ENCODE results near the gene PALLD. TPM values are rescaled to one million over a fixed set of nuclear protein-coding genes. Genes with fewer than 3 reads are reported as not detected.
"Not testable (repeated sequence)": the region's sequence is repeated elsewhere in the genome, so short reads cannot be mapped to it uniquely, and the experiment has no call there.

Gene PALLD
- total and polyA plus RNA-seq, 2 of the 13 experiments (the other 11 are each of a cell fraction or from before 2014, with no cell fraction given): 0.50 to 1.5 TPM

DNA sequence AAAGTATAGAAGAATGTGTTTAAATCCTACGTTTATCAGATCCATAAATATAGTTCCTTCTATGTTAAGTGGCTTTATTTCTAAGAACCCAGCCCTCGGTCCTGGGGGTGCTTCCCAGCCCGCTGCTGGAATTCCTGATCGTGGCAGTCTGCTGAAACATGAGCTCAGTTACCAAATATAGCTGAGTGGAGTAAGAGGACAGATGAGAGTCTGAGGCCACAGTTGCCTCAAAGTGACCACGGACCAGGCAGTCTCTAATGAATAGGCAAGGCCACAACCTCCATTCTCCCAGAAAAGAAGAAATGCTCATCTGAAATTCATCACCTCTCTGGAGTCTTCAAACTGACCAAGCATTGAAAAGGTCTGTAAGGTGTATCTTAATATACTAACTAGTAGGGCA lies at the start of gene PALLD (continued):
- no peak for TF ChIP-seq ZBTB40 (IDR thresholded peaks at IDR 0.05)
- no peak for TF ChIP-seq ZBTB40 (CRISPR knock-in tag; IDR thresholded peaks at IDR 0.05)
- TF ChIP-seq FOSL1 (CRISPR knock-in tag; IDR thresholded peaks at IDR 0.05; ENCODE audit: borderline replicate concordance): no peak
- TF ChIP-seq, protein P1, sequence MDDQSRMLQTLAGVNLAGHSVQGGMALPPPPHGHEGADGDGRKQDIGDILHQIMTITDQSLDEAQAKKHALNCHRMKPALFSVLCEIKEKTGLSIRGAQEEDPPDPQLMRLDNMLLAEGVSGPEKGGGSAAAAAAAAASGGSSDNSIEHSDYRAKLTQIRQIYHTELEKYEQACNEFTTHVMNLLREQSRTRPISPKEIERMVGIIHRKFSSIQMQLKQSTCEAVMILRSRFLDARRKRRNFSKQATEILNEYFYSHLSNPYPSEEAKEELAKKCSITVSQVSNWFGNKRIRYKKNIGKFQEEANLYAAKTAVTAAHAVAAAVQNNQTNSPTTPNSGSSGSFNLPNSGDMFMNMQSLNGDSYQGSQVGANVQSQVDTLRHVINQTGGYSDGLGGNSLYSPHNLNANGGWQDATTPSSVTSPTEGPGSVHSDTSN (CRISPR knock-in tag; IDR thresholded peaks at IDR 0.05; ENCODE audit: borderline replicate concordance): no peak

GRCh38 chr4:168449063-168449462 lies 47.8 kb upstream of the PALLD start:
- H3K27ac ChIP-seq (ENCODE audit: extremely low read length, insufficient read depth, low read length); H3K9me3 ChIP-seq (ENCODE audit: low read length); H3K27me3 ChIP-seq (ENCODE audit: control insufficient read depth in 1 of 2, insufficient read depth in 2 of 2, low read length in 2 of 2); BruUV-seq (replicated peaks); H3K4me3 ChIP-seq (replicated peaks in 1 of 3; ENCODE audit: insufficient read depth in 1 of 3, low read depth in 2 of 3, low read length in 3 of 3); POLR2A ChIA-PET; H3K4me2 ChIP-seq (ENCODE audit: low read depth, low read length); H3K79me2 ChIP-seq (ENCODE audit: insufficient read depth, low read length); H3K4me1 ChIP-seq (ENCODE audit: insufficient read depth, low read length); H3K36me3 ChIP-seq (replicated peaks in 1 of 2; ENCODE audit: control insufficient read depth in 1 of 2, insufficient read depth in 2 of 2, low read length in 2 of 2); in situ Hi-C loops (cut with HindIII; ENCODE audit: extremely low pct_ligation_motif_present, low pct_unique_long_range_greater_than_20kb); intact Hi-C loops (cut with micrococcal nuclease; ENCODE audit: unreplicated experiment); FAIRE-seq; H2AFZ ChIP-seq (ENCODE audit: low read length); DNase-seq (ENCODE audit: low spot score); H3K9ac ChIP-seq (ENCODE audit: insufficient read depth, low read depth, low read length); CTCF ChIA-PET (ENCODE audit: low intra/inter-chr PET ratio, low total read pairs); H4K20me1 ChIP-seq (ENCODE audit: insufficient read depth, low read length); ATAC-seq: not testable (repeated sequence)
- 69% methylated on average over 3 of the region's 3 CpGs for whole genome bisulfite sequencing (ENCODE audit: low lambda C conversion rate)
